HT-29 (cell line): ENCODE measurements around the gene ACLY. TPM values are rescaled to one million over a fixed set of nuclear protein-coding genes. Genes with fewer than 3 reads are reported as not detected.
"Not testable (repeated sequence)": the region's sequence is repeated elsewhere in the genome, so short reads cannot be mapped to it uniquely, and the experiment has no call there.

Experiments
- DNase-seq: peaks from one replicate; pipeline ENCODE4 v3.0.0-alpha.2; 2015; ENCODE audit warnings: low spot score
- total RNA-seq: library from RNA; depleted of rRNA; stranded (reverse); fragments of >200 nt; shearing (Covaris generic); gene quantifications from 2 replicates; pipeline ENCODE4 v1.2.3, GENCODE V29; 2014

The ACLY gene
- total RNA-seq, 1 experiment from 2014 or later, result 185 TPM

- no peak for DNase-seq
These were observed 45.0 kb downstream of the ACLY start for GRCh38 chr17:41873559-41874292.

GRCh38 chr17:41871789-41872188, 47.0 kb downstream of the ACLY start:
- no peak for DNase-seq

GRCh38 chr17:41870627-41871026, 48.1 kb downstream of the ACLY start:
- no peak for DNase-seq

- no peak for DNase-seq
These were observed 48.7 kb downstream of the ACLY start for GRCh38 chr17:41870097-41870496.

- no peak for DNase-seq
These were observed 49.3 kb downstream of the ACLY start for GRCh38 chr17:41869426-41869825.

GRCh38 chr17:41868568-41868967, 50.2 kb downstream of the ACLY start:
- DNase-seq, result no peak

- DNase-seq, result no peak
These were observed 53.2 kb downstream of the ACLY start for GRCh38 chr17:41865596-41865893.

GRCh38 chr17:41864836-41865595, 53.7 kb downstream of the ACLY start, which contains the start of gene KLHL11:
Gene KLHL11 (minus strand): TSS chr17:41865423. CDS start chr17:41865370, 53 bp downstream.
- peak; percentile 88 for DNase-seq

- no peak for DNase-seq
These were observed 54.3 kb downstream of the ACLY start for GRCh38 chr17:41864498-41864835.

GRCh38 chr17:41863074-41863848, 55.5 kb downstream of the ACLY start:
- no peak for DNase-seq

GRCh38 chr17:41860254-41860931, 58.4 kb downstream of the ACLY start:
- DNase-seq, result no peak

- DNase-seq, result not testable (repeated sequence)
These were observed 67.4 kb downstream of the ACLY start for GRCh38 chr17:41851382-41851781.

GRCh38 chr17:41849251-41849990, 69.3 kb downstream of the ACLY start:
- no peak for DNase-seq

GRCh38 chr17:41848788-41849187, 70.0 kb downstream of the ACLY start:
- no peak for DNase-seq

- no peak for DNase-seq
These were observed 73.8 kb downstream of the ACLY start for GRCh38 chr17:41844971-41845370.

GRCh38 chr17:41840781-41841180, 78.0 kb downstream of the ACLY start:
- not testable (repeated sequence) for DNase-seq

- not testable (repeated sequence) for DNase-seq
These were observed 79.3 kb downstream of the ACLY start for GRCh38 chr17:41839448-41839847.

- no peak for DNase-seq
These were observed 80.8 kb downstream of the ACLY start, which contains the start of gene KLHL10 for GRCh38 chr17:41837761-41838538. Gene KLHL10 (plus strand): TSS chr17:41837825. CDS start chr17:41837933, 108 bp downstream.

- DNase-seq, result no peak
These were observed 82.1 kb downstream of the ACLY start for GRCh38 chr17:41836550-41837196.
